ENCODE results near the gene AP3S1.
"Not testable (repeated sequence)": the region's sequence is repeated elsewhere in the genome, so short reads cannot be mapped to it uniquely, and the experiment has no call there.

Gene AP3S1

DNA sequence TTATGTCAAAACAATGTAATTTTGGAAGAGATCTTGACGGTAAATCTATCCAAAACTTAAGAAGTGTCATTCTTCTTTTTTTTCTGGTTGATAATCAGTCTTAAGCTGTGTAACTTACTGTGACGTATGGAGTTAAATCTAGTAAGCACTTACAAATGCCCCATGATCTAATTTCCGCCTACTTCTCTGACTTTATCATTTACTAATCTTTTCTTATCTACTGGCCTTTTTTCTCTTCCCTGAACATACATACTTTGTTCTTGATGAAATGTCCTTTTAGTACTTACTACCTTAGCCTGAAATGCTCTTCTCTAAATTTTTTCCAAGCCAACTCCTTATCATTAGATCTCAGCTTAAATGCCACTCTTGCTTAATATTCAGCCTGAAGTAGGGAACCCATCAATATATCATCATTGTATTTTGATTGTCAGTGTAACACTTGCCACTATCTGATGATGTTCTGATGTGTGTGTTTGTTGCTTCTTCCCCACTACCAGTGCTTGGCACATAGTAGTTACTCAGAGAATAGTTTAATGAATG lies 27.6 kb downstream of the AP3S1 start:
- DNase-seq (ENCODE audit: low read depth in 2 of 2), result no peak

DNA sequence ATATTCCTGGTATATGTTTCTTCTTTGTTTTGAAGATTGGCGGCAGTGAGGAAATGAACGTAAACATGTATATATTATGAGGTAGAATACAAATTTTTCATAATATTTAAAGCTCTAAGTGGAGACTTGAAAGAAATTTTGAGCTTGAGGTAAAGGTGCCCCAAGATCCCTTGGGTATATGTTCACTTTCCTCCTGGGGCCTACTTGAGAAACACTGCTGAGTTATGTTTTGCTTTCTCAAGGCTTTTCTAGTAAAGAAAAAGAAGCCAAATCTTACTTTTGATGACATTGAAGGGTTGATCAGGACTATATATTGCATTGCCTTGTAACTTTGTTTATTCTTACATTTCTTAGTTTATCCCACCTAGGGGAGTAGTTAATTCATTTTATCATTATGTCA lies 30.7 kb downstream of the AP3S1 start:
- no peak for DNase-seq (ENCODE audit: low read depth in 2 of 2)

DNA sequence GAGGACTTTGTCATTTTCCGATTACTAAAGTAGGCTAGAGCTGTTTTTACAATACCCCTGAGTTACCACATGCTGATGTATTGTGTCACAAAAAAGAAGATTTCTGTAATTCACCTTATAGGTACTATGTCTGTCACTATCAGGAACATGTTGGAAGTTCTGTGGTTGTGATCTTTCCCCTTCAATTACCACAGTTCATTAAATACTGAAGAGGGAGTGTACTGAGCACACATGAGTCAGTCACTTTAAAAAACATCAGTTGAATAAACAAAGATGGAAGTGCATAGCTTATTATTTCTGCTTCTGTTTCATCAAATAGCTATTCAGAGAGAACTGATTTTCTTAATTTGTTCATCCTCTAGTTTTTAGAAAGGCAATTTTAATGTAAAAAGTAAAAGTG lies 31.7 kb downstream of the AP3S1 start:
- DNase-seq (ENCODE audit: low read depth in 2 of 2), result no peak

DNA sequence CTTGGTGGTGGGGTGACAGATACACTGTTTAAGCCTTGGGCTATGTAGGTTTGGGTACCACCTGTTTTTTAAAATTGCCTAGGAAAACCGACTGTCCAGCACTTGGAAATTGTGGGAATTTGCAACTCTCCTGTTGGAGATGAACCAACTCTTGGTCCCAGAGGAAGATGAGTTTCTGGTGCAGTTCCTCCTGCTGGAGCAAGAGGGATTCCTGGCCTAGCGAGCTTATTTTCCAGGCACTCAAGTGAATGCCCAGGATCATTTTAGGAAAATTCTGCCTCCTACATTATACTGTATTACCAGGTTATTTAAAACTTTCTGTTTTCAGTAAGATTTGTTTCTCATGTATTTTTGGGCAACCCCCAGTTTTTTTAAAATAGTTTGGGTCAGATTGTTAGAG lies 33.7 kb downstream of the AP3S1 start:
- no peak for DNase-seq (ENCODE audit: low read depth in 2 of 2)

DNA sequence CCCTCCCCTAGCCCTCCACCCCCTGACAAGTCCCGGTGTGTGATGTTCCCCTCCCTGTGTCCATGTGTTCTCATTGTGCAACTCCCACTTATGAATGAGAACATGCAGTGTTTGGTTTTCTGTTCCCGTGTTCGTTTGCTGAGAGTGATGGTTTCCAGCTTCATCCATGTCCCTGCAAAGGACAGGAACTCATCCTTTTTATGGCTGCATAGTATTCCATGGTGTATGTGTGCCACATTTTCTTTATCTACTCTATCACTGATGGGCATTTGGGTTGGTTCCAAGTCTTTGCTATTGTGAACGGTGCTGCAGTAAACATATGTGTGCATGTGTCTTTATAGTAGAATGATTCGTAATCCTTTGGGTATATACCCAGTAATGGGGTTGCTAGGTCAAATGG lies 35.6 kb downstream of the AP3S1 start:
- DNase-seq (ENCODE audit: low read depth in 2 of 2), result not testable (repeated sequence)

DNA sequence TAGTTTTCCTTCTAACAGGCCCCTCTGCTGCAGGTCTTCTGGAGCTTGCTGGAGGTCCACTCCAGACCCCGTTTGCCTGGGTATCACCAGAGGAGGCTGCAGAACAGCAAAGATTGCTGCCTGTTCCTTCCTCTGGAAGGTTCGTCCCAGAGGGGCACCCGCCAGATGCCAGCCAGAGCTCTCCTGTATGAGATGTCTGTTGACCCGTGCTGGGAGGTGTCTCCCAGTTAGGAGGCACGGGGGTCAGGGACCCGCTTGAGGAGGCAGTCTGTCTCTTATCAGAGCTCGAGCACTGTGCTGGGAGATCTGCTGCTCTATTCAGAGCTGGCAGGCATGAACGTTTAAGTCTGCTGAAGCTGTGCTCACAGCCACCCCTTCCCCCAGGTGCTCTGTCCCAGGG lies 40.7 kb downstream of the AP3S1 start:
- DNase-seq (ENCODE audit: low read depth in 2 of 2), result not testable (repeated sequence)

DNA sequence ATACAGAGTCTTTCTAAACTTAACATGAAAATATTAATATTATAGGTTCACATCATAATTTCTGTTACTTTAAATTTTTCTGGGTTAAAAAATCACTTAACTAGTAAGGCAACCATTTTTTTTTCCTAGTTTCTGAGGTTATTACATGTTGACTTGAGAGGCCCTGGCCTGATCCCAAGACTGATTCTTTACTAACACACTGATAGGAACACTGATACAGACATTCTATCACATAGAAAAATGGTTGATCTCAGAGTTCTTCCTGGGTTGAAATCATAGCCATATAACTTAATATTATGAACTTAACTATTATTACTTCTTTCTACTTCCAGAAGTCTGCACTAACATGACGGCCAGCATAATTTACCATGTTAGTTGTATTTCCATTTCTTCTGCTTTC lies 43.0 kb downstream of the AP3S1 start:
- DNase-seq (ENCODE audit: low read depth in 2 of 2), result no peak

DNA sequence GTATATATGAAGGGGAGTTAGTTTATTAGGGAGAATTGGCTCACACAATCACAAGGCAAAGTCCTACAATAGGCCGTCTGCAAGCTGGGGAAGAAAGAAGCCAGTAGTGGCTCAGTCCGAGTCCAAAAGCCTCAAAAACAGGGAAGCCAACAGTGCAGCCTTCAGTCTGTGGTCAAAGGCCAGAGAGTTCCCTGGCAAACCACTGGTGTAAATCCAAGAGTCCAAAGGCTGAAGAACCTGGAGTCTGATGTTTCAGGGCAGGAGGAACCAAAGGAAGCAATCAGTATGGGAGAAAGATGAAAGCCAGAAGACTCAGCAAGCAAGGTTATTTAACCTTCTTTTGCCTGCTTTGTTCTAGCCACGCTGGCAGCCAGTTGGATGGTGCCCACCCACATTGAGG lies 43.5 kb downstream of the AP3S1 start:
- not testable (repeated sequence) for DNase-seq (ENCODE audit: low read depth in 2 of 2)

DNA sequence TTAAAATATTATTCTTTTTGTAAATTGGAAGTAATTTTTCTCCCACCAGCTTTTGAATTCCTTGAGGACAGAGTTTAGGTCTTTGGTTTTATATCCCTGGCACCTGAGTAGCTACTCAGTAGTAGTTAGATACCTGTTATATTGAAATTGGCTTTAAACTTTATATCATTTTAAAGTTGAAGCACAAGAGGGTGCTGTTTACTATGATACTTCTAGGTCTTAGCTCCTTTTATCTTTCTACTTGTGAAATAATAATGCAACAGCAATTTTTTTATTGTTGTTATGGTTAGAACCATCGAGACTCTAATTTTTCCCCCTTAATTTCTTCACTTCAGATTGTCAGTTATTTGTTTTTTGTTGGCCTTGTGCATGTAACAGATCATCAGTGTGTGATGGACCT lies 46.3 kb downstream of the AP3S1 start:
- no peak for DNase-seq (ENCODE audit: low read depth in 2 of 2)

DNA sequence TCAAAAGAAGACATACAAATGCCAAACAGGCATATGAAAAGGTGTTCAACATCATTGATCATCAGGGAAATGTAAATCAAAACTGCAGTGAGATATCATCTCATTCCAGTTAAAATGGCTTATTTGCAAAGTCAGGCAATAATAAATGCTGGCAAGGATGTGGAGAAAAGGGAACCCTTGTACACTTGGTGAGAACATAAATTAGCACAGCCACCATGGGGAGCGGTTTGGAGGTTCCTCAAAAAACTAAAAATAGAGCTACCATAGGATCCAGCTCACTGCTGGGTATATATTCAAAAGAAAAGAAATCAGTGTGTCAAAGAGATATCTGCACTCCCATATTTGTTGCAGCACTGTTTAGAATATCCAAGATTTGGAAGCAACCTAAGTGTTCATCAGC lies 50.3 kb downstream of the AP3S1 start:
- DNase-seq (ENCODE audit: low read depth in 2 of 2), result no peak

DNA sequence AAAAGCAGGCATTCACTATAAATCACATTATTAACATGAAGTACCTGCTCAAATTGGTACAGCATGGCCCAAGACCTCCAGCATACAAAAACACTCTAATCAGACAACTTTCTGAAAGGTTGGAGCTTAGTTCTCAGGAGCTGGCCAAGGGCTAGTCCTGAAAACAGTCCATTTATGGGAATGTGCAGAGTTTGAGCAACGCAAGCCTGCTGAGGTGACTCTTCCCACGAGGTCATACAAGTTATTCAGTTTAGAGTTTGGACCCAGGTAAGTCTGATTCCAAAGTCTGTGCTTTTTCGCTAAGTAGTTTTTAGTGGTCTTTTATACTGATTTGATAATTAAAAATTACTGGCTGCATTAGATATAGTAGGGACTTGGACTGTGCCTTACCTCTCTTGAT lies 52.6 kb downstream of the AP3S1 start:
- no peak for DNase-seq (ENCODE audit: low read depth in 2 of 2)

DNA sequence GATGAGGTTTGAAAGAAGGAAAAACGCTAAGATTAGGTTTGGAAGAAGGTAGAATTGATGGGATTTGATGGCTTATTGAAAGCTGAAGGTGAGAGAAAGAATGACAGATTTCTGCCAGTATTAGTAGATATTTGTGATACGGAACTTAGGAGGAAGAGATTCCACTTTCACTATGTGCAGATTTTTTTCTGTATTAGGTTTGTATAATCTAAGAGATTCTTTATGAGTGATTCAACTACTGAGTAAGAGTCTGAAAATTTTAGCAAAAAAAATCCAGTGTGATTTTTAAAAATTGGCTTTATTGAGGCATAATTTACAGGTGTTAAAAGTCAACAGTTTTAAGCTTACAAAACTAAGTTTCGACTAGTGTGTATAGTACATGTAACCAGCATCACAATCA lies 54.1 kb downstream of the AP3S1 start:
- no peak for DNase-seq (ENCODE audit: low read depth in 2 of 2)

DNA sequence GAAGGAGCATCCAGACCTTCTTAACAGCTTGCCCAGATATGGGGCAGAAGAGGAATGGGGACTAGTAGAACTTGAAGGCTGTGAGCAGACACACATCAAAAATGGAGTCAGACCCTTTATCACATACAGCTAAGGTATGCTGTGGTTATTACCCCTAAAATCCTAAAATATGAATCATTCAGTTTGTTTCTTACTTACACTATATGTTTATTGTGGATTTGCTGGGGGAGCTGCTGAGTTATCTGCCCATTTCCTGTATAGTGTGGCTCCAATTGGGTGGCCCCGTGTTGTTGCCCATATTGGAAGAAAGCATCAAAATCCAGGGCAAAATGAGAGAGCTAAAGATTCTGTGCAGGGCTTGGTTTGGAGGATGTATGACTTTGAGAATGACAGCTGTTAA lies 56.9 kb downstream of the AP3S1 start:
- no peak for DNase-seq (ENCODE audit: low read depth in 2 of 2)

DNA sequence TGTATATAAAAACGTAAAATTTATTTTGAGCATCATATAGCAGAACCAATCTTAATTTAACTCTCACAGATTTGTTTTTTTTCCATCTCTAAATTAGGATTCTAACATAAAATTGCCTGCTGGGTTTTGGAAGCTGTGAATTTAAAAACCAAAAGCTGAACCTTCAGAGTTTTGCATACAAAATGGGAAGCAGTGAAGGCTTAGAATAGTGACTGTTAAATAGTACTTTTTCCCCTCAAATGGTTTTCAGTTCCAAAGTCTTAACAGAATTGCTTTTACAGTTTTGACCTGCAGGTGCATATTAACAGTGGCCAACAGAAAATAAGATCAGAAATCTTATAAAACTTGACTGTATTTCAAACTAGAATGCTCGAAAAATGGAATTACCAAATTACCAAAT lies 65.4 kb downstream of the AP3S1 start:
- no peak for DNase-seq (ENCODE audit: low read depth in 2 of 2)

DNA sequence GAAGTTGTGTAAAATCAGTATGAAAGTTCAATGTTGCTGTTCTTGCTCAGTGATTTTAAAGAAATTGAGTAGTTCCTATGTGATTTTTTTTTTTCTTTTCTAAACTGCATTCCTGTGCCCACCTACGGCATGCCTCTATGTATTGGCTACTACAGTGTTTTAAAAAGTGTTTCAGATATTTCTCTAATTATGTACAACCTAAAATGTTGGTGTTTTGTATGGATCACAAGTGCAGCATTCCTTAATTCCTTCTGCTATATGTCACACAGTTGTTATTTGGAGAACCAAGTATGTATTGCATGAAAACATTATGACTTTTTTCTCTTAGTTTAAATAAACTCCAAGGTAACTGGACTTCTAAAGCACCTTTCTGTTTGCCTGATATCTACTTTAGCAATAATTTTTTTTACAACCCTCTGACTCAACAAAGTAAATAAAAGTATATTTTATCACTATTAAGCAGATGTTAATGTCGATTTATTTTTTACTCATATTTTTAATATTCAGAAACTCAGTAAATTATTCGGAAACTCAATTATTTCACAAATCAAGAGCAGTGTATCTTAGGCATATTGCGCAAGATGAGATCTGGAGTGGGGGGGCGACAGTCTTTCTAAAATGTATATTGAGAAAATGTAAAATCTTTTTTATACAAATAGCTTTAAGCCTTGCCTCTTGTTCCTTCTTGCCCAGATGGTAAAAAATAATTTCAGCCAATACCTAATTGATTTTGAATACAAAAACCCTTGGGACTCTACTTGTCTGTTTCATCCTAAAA lies 72.1 kb downstream of the AP3S1 start:
- DNase-seq (ENCODE audit: low read depth in 2 of 2), result not testable (repeated sequence)

DNA sequence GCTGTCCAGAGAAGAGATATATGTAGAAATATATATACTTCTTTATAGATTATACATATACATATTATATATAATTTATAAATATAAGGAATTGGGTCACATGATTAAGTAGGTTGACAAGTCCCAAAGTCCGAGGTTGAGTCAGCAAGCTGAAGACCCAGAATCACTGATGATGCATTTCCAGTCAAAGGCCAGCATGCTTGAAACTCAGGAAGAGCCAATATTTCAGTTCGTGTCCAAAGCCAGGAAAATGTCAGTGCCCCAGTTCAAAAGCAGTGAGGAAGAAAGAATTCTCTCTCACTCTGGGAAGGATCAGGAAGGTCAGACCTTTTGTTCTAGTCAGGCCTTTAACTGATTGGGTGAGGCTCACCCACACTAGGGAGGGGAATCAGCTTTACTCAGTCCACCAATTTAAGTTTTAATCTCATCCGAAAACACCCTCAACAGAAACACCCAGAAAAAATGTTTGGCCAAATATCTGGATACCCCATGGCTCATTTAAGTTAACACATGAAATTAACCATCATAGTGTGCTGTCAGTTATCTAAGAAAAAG lies 78.5 kb downstream of the AP3S1 start:
- DNase-seq (ENCODE audit: low read depth in 2 of 2), result no peak

DNA sequence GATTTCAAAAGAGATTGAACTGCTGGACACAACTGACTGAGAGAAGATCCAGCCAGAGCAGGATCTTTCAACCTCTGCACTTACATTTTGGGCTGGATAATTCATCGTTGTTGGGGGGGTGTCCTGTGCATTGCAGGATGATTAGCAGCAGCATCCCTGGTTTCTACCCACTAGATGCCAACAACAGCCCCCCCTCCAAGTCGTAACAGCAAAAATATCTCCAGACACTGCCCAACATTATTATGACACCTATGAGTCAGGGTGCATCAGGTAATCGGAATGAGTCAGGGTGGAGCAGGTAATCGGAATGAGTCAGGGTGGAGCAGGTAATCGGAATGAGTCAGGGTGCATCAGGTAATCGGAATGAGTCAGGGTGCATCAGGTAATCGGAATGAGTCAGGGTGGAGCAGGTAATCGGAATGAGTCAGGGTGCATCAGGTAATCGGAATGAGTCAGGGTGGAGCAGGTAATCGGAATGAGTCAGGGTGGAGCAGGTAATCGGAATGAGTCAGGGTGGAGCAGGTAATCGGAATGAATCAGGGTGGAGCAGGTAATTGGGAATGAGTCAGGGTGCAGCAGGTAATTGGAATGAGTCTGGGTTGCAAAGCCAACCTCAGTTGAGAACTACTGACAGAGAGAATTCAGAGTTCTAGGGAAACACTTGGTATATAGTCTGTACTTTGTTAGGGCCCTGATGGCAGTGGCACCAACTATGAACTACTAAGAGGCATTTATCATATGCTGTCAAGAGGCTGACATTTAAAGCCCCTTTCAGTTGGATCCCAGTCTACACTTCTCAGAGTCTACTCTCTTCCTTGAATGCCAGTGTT lies 87.1 kb downstream of the AP3S1 start:
- not testable (repeated sequence) for DNase-seq (ENCODE audit: low read depth in 2 of 2)

DNA sequence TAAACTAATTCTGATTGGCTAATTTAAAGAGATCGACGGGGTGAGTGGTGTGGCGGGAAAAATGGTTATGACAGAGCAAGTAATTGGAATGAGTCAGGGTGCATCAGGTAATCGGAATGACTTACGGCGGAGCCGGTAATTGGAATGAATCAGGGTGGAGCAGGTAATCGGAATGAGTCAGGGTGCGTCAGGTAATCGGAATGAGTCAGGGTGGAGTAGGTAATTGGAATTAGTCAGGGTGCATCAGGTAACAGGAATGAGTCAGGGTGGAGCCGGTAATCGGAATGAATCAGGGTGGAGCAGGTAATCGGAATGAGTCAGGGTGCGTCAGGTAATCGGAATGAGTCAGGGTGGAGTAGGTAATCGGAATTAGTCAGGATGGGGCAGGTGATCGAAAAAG lies 88.4 kb downstream of the AP3S1 start:
- DNase-seq (ENCODE audit: low read depth in 2 of 2), result not testable (repeated sequence)

DNA sequence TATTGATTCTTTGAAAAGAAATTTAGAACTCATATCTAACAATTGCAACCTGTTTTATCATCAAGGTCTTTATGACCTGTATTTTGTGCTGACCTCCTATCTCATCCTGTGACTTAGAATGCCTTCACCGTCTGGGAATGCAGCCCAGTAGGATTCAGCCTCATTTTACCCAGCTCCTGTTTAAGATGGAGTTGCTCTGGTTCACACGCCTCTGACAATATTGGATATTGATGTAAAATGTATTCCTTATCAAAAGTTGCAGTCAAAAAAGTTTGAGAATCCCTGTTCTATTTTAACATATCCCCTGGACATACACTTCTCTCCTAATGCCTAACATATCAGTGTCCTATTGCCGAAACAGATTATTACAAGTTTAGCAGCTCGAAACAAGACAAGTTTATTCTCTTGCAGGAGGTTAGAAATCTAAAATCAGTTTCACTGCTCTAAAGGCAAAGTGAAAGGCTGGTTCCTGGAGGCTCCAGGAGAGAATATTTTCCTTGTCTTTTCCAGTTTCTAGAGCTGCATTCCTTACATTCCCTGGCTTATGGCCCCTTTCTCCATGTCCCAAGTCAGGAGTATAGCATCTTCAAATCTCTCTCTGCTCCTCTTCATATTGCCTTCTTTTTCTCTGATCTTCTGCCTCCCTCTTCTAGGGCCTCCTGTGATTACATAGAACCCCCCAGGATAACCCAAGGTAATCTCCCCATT lies 89.0 kb downstream of the AP3S1 start:
- DNase-seq (ENCODE audit: low read depth in 2 of 2), result no peak

DNA sequence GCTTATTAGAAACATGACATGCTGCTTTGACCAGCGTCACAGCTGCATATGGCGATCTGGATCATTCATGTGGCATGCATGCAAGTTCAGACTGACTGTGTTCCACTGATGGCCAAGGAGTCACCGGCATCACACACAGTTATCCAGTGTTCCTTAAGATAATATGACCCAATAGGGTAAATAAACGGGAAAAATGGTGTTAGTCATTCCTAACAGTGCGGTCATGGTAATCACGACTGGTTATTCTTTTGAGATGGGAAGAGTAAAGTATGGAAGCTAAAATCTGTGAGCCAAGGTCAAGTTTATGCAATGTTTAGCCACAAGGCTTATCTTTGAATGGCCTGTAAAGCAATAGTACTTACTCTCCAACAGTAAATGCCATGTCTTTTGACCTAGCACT lies 91.3 kb downstream of the AP3S1 start:
- DNase-seq (ENCODE audit: low read depth in 2 of 2), result no peak

DNA sequence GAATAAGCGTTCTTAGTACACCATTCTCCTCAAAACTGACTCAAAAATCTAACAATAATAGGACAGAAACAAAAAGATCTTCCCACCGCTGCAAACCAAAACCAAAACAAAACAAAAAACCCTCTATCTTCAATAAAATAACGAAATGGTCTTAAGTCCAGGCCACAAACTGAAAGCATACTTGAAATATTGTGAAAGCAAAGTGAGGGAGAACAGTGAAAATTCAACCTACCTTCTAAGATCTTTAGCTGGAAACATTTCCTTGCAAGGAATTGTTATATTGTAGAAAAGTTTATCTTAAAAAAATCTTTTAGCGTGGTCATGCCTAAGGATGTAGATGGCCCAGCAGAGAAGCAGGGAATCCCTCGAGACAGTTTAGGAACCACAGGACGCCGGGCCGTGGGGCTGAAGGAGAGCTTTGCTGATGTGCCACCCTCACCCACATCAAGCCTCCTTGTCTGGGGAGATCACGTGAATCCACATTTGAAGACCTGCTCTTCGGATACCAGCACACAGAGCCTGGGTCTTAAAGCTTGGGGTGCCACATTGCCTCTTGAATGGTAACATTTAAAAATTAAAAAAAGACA lies 92.7 kb downstream of the AP3S1 start:
- DNase-seq (ENCODE audit: low read depth in 2 of 2), result no peak

DNA sequence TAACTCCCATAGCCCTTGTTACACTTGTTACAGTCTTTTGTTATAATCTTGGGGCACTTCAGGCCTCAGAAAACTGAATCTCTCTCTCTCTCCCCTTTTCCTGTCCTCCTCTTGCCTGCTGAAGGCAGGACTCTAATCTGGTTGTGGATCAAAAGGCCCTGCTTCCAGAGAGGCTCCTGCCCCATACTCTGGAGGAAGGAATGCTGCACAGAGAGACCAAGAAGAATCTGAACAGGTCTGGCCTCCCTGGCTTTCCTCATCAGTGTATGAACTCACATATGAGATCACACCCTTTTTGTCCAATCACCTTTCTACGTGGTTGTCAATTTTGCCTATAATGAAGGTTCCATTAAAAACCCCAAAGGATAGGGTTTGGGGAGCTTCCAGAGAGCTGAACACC lies 94.3 kb downstream of the AP3S1 start:
- no peak for DNase-seq (ENCODE audit: low read depth in 2 of 2)
